Mammary epithelial cell (primary cell): Measurements from ENCODE around the gene DNMT3A.

Experiments
- EZH2 ChIP-seq: IDR thresholded peaks from 2 replicates; pipeline ENCODE4 v1.6.1; 2012; ENCODE audit warnings: low read length, inconsistent platforms, borderline replicate concordance
- TF ChIP-seq, protein P1 (sequence below), 2 donors: IDR thresholded peaks in 1 of 2; conservative IDR thresholded peaks in 1 of 2; 2 replicates each; pipeline ENCODE4 v1.5.1; 2011 to 2012; ENCODE audit warnings: inconsistent platforms in 2 of 2, low read length in 2 of 2, mild to moderate bottlenecking in 2 of 2, control low read depth in 1 of 2, low read depth in 1 of 2; ENCODE audit not compliant: insufficient read depth in 1 of 2; ENCODE audit errors: extremely low read depth in 1 of 2

DNA sequence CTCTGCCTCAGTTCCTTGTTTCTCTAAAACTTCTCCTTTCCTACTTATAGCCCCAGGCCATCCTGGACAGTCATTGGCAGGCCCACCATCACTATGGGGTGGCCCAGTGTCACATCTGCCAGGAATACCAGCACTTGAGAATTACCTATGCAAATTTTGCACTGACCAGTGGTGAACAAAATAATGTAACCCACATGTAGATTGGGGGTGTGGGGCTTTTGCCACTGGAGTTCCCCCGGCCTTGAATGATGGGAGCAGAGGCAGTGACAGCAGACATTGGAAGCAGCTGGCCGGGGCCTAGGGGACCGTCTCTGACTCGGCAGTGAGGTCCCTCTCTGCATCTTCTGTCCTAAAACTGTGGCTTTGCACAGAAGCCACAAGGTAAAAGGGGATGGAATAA lies 24.9 kb upstream of the DNMT3A start:
- TF ChIP-seq EZH2, result no peak
- TF ChIP-seq, protein P1, sequence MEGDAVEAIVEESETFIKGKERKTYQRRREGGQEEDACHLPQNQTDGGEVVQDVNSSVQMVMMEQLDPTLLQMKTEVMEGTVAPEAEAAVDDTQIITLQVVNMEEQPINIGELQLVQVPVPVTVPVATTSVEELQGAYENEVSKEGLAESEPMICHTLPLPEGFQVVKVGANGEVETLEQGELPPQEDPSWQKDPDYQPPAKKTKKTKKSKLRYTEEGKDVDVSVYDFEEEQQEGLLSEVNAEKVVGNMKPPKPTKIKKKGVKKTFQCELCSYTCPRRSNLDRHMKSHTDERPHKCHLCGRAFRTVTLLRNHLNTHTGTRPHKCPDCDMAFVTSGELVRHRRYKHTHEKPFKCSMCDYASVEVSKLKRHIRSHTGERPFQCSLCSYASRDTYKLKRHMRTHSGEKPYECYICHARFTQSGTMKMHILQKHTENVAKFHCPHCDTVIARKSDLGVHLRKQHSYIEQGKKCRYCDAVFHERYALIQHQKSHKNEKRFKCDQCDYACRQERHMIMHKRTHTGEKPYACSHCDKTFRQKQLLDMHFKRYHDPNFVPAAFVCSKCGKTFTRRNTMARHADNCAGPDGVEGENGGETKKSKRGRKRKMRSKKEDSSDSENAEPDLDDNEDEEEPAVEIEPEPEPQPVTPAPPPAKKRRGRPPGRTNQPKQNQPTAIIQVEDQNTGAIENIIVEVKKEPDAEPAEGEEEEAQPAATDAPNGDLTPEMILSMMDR (conservative IDR thresholded peaks at IDR 0.05 in 1 of 2, IDR thresholded peaks at IDR 0.05 in 1 of 2; ENCODE audit: extremely low read depth in 1 of 2, insufficient read depth in 1 of 2, low read depth in 1 of 2, low read length in 2 of 2), result no peak
